T-helper 2 cell treated with Interferon-gamma antibody and Interleukin-4, amounts not matched to agents 100 ng/mL and 5 ng/mL, for 36 hours (primary cell): ENCODE data around the gene ABHD16A. TPM values are rescaled to one million over a fixed set of nuclear protein-coding genes. Genes with fewer than 3 reads are reported as not detected.

Experiments
- intact Hi-C: fragments of 100-400 bp; cut with micrococcal nuclease; formaldehyde crosslinking; loops from one replicate; pipeline ENCODE4 v1.15.1; 2023
- total RNA-seq: library from RNA; stranded (reverse); gene quantifications from 2 replicates; pipeline ENCODE4 v1.2.3, GENCODE V29; 2022

ABHD16A gene
- total RNA-seq, 1 donor from 2014 or later: 54.9 TPM

- intact Hi-C loops: loop anchor here (1.0 to 5.0 kb wide), 8 partner anchors 9 to 183 kb away; partner anchors contain the start of genes C6orf47, CLIC1, DDX39B and HSPA1B
Observed at GRCh38 chr6:31651602-31652191, 51.4 kb downstream of the ABHD16A start.

- intact Hi-C loops: no loop called here
Observed at GRCh38 chr6:31645325-31645724, 57.8 kb downstream of the ABHD16A start.

GRCh38 chr6:31643818-31644454 lies 59.2 kb downstream of the ABHD16A start:
- intact Hi-C loops: no loop called here

GRCh38 chr6:31642798-31643570 lies 60.1 kb downstream of the ABHD16A start:
- intact Hi-C loops: no loop called here

GRCh38 chr6:31641370-31641769 lies 61.8 kb downstream of the ABHD16A start:
- intact Hi-C loops: no loop called here

GRCh38 chr6:31640612-31641011 lies 62.5 kb downstream of the ABHD16A start:
- intact Hi-C loops: no loop called here

- intact Hi-C loops: no loop called here
Observed at GRCh38 chr6:31639449-31639861, 63.7 kb downstream of the ABHD16A start.

- intact Hi-C loops: no loop called here
Observed at GRCh38 chr6:31639043-31639442, 64.1 kb downstream of the ABHD16A start.

Other genes starting within 250 kb of the ABHD16A start
- gene MICB, start 205.2 kb downstream of the ABHD16A start, total RNA-seq: 51.2 and 54.9 TPM in 2 replicates
- gene MCCD1, start 174.4 kb downstream of the ABHD16A start, total RNA-seq: not detected in 2 replicates
- gene DDX39B, start 161.3 kb downstream of the ABHD16A start, total RNA-seq: 431 and 439 TPM in 2 replicates
- 1.3 and 1.7 TPM in 2 replicates for gene ATP6V1G2, start 156.7 kb downstream of the ABHD16A start, total RNA-seq
- gene NFKBIL1, start 155.7 kb downstream of the ABHD16A start, total RNA-seq: 14.3 and 16.3 TPM in 2 replicates
- 29.4 and 30.0 TPM in 2 replicates for gene LTA, start 131.0 kb downstream of the ABHD16A start, total RNA-seq
- gene TNF, start 127.8 kb downstream of the ABHD16A start, total RNA-seq: 45.3 and 45.8 TPM in 2 replicates
- gene LTB, start 120.9 kb downstream of the ABHD16A start, total RNA-seq: 767 and 782 TPM in 2 replicates
- gene LST1, start 117.0 kb downstream of the ABHD16A start, total RNA-seq: 29.8 and 33.1 TPM in 2 replicates
- 72.4 and 75.5 TPM in 2 replicates for gene NCR3, start 110.3 kb downstream of the ABHD16A start, total RNA-seq
- 67.9 and 70.2 TPM in 2 replicates for gene AIF1, start 88.1 kb downstream of the ABHD16A start, total RNA-seq
- 236 and 240 TPM in 2 replicates for gene PRRC2A, start 82.6 kb downstream of the ABHD16A start, total RNA-seq
- gene BAG6, start 50.7 kb downstream of the ABHD16A start, total RNA-seq: 266 and 270 TPM in 2 replicates
- gene APOM, start 47.4 kb downstream of the ABHD16A start, total RNA-seq: 3.0 TPM in 2 replicates
- gene C6orf47, start 42.5 kb downstream of the ABHD16A start, total RNA-seq: 20.8 and 21.6 TPM in 2 replicates
- gene GPANK1, start 38.3 kb downstream of the ABHD16A start, total RNA-seq: 29.2 and 31.4 TPM in 2 replicates
- 220 and 229 TPM in 2 replicates for gene CSNK2B, start 37.2 kb downstream of the ABHD16A start, total RNA-seq
- gene LY6G5B, start 33.3 kb downstream of the ABHD16A start, total RNA-seq: 27.9 and 32.1 TPM in 2 replicates
- 4.2 and 5.4 TPM in 2 replicates for gene LY6G5C, start 22.3 kb downstream of the ABHD16A start, total RNA-seq
- gene LY6G6F, start 3.5 kb upstream of the ABHD16A start, total RNA-seq: 0.34 TPM in 1 of 2 replicates, not detected in the other
- gene LY6G6D, start 12.0 kb upstream of the ABHD16A start, total RNA-seq: not detected in 2 replicates
- gene LY6G6C, start 18.4 kb upstream of the ABHD16A start, total RNA-seq: 0.25 TPM in 1 of 2 replicates, not detected in the other
- not detected in 2 replicates for gene MPIG6B, start 20.0 kb upstream of the ABHD16A start, total RNA-seq
- gene DDAH2, start 26.0 kb upstream of the ABHD16A start, total RNA-seq: 12.2 and 15.5 TPM in 2 replicates
- 590 and 596 TPM in 2 replicates for gene CLIC1, start 33.2 kb upstream of the ABHD16A start, total RNA-seq
- gene MSH5, start 36.7 kb upstream of the ABHD16A start, total RNA-seq: 75.2 and 76.5 TPM in 2 replicates
- gene SAPCD1, start 59.3 kb upstream of the ABHD16A start, total RNA-seq: 16.6 and 20.2 TPM in 2 replicates
- gene VWA7, start 74.0 kb upstream of the ABHD16A start, total RNA-seq: 4.6 and 4.9 TPM in 2 replicates
- gene VARS1, start 92.4 kb upstream of the ABHD16A start, total RNA-seq: 124 TPM in 2 replicates
- 101 and 104 TPM in 2 replicates for gene LSM2, start 103.6 kb upstream of the ABHD16A start, total RNA-seq
- 2.6 and 2.8 TPM in 2 replicates for gene HSPA1L, start 112.0 kb upstream of the ABHD16A start, total RNA-seq
- 117 and 120 TPM in 2 replicates for gene HSPA1A, start 112.2 kb upstream of the ABHD16A start, total RNA-seq
- gene HSPA1B, start 124.4 kb upstream of the ABHD16A start, total RNA-seq: 83.9 and 85.5 TPM in 2 replicates
- 14.6 and 15.4 TPM in 2 replicates for gene NEU1, start 159.5 kb upstream of the ABHD16A start, total RNA-seq
- gene SLC44A4, start 175.7 kb upstream of the ABHD16A start, total RNA-seq: not detected in 2 replicates
- 70.9 and 73.1 TPM in 2 replicates for gene EHMT2, start 194.4 kb upstream of the ABHD16A start, total RNA-seq
- gene ZBTB12, start 198.8 kb upstream of the ABHD16A start, total RNA-seq: 2.8 TPM in 2 replicates
- gene C2, start 224.4 kb upstream of the ABHD16A start, total RNA-seq: 0.64 and 1.5 TPM in 2 replicates
- gene CFB, start 242.8 kb upstream of the ABHD16A start, total RNA-seq: not detected in 2 replicates